PC-3 (cell line): ENCODE data around the gene CNBD2.

Experiments used
- EZH2phosphoT487 ChIP-seq: fragments of 300-600 bp; sonication (generic); IDR thresholded peaks from 2 replicates; pipeline ENCODE4 v1.6.1; 2018; ENCODE audit warnings: mild to moderate bottlenecking, antibody characterized with exemption, low read length, borderline replicate concordance
- TF ChIP-seq, protein P1 (sequence below): fragments of 300-600 bp; sonication (generic); conservative IDR thresholded peaks from 2 replicates; pipeline ENCODE4 v1.5.1; 2017; ENCODE audit warnings: antibody characterized with exemption, low read depth, mild to moderate bottlenecking, low read length

DNA sequence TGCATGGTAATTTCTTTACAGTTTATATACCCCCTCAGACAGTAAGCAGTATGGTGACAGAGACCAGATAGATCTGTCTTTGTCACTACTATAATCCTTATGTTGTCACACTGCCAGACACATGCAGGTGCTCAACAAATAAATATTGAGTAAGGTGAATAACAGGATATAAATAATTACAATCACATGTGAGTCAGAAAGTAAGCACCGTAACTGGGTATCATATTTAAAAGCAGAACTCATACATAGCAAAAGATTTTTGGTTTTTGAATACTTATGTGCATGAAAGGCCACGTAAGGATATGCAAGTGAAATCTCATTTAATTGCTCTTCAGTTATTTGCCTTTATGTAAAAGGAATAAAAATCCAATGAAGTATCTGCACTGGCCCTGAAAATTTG, 17.4 kb downstream of the CNBD2 start:
- TF ChIP-seq EZH2phosphoT487, result no peak
- TF ChIP-seq, protein P1, sequence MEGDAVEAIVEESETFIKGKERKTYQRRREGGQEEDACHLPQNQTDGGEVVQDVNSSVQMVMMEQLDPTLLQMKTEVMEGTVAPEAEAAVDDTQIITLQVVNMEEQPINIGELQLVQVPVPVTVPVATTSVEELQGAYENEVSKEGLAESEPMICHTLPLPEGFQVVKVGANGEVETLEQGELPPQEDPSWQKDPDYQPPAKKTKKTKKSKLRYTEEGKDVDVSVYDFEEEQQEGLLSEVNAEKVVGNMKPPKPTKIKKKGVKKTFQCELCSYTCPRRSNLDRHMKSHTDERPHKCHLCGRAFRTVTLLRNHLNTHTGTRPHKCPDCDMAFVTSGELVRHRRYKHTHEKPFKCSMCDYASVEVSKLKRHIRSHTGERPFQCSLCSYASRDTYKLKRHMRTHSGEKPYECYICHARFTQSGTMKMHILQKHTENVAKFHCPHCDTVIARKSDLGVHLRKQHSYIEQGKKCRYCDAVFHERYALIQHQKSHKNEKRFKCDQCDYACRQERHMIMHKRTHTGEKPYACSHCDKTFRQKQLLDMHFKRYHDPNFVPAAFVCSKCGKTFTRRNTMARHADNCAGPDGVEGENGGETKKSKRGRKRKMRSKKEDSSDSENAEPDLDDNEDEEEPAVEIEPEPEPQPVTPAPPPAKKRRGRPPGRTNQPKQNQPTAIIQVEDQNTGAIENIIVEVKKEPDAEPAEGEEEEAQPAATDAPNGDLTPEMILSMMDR, result no peak
